ENCODE data around the gene TSPAN18.

- TF ChIP-seq ZNF133 (tag by site-specific recombination; IDR thresholded peaks at IDR 0.05) (no peak), YY1 (tag by site-specific recombination; IDR thresholded peaks at IDR 0.05) (no peak), ZNF280D (tag by site-specific recombination; IDR thresholded peaks at IDR 0.05) (no peak), CTCF (tag by site-specific recombination; IDR thresholded peaks at IDR 0.05) (no peak)
Observed at GRCh38 chr11:44789496-44789895, 62.7 kb downstream of the TSPAN18 start.
